Esophagus squamous epithelium (tissue), 5 donors: ENCODE data around the gene IFT88. TPM values are rescaled to one million over a fixed set of nuclear protein-coding genes. Genes with fewer than 3 reads are reported as not detected.

Source experiments
- DNase-seq: peaks from one replicate; lab custom pipeline; 2025; lab: John Stamatoyannopoulos, UW
- H3K27ac ChIP-seq, 4 donors: fragments of 200-600 bp; sonication (generic); one replicate each; pipeline ENCODE4 v1.5.1; 2016 to 2019; ENCODE audit warnings: mild to moderate bottlenecking in 1 of 4
- H3K27me3 ChIP-seq, 4 donors: fragments of 200-600 bp; sonication (generic); 1 replicate in 3 of 4; 2 replicates in 1 of 4; pipeline versions ENCODE4 v1.5.1 to v1.6.0; 2017 to 2021; ENCODE audit warnings: antibody characterized with exemption in 1 of 4
- H3K36me3 ChIP-seq, 3 donors: fragments of 200-600 bp; sonication (generic); one replicate each; pipeline ENCODE4 v1.5.1; 2016 to 2019
- H3K4me1 ChIP-seq, 3 donors: fragments of 200-600 bp; sonication (generic); one replicate each; pipeline ENCODE4 v1.5.1; 2017 to 2019
- H3K4me3 ChIP-seq, 4 donors: fragments of 200-600 bp; sonication (generic); 1 replicate in 3 of 4; 2 replicates in 1 of 4; pipeline ENCODE4 v1.5.1; 2016 to 2019; ENCODE audit warnings: mild to moderate bottlenecking in 2 of 4, moderate library complexity in 1 of 4
- H3K9me3 ChIP-seq, 3 donors: fragments of 200-600 bp; sonication (generic); one replicate each; pipeline ENCODE4 v1.5.1; 2016 to 2019
- CTCF ChIP-seq, 6 experiments: fragments of 450-650 bp in 4 of 6; fragments of 200-600 bp in 2 of 6; sonication (generic) in 2 of 6; IDR thresholded peaks; one replicate each; pipeline ENCODE4 v1.5.1; 2016 to 2019; ENCODE audit warnings: antibody characterized with exemption in 6 of 6, mild to moderate bottlenecking in 4 of 6, moderate library complexity in 4 of 6
- POLR2A ChIP-seq, 4 donors: fragments of 450-650 bp; IDR thresholded peaks; one replicate each; pipeline ENCODE4 v1.6.1; 2017; ENCODE audit warnings: antibody characterized with exemption in 4 of 4, mild to moderate bottlenecking in 4 of 4, moderate library complexity in 3 of 4
- WGBS, 2 donors: methylation state at CpG; one replicate each; pipeline ENCODE4 v1.1.5; 2018; 5-methylcytosine and 5-hydroxymethylcytosine counted together
- intact Hi-C: fragments of 100-400 bp; cut with DNase I; formaldehyde crosslinking; loops from one replicate; pipeline ENCODE4 v1.15.0; 2022
- total RNA-seq, 4 donors: library from RNA; depleted of rRNA; stranded (reverse); fragments of >200 nt; gene quantifications; one replicate each; pipeline ENCODE4 v1.1.0, GENCODE V29; 2016
- donor health status: DM: yes; HTN: yes; CAD: no.

The IFT88 gene
- 1 to 10 TPM; 2.0 to 7.8 (median 4.8) TPM for total RNA-seq

- peak within 1 kb of the TSS; percentile 52 to 95 (median 74) for H3K4me3 ChIP-seq
- DNase-seq, result peak; percentile 64
- no peaks in the 10 kb centered on the region for H3K36me3 ChIP-seq
- intact Hi-C loops, result no loop called here
- WGBS, 2 donors, result 2% methylated on average over 10 to 27 of the region's 74 CpGs
- peak within 1 kb of the TSS; percentile 92 to 98 (median 94) for H3K27ac ChIP-seq
- TF ChIP-seq POLR2A (IDR thresholded peaks at IDR 0.05) (peak in 2 of 4 donors; percentile 46 to 53), CTCF (IDR thresholded peaks at IDR 0.05) (peak in 2 of 6 experiments; percentile 5 to 13)
- peaks cover 0 to 19% (median 10%) of the 10 kb centered on the region in 3 donors for H3K4me1 ChIP-seq
- peaks cover 0 to 17% (median 5%) of the 10 kb centered on the region in 3 donors for H3K9me3 ChIP-seq
- H3K27me3 ChIP-seq, result no peaks in the 10 kb centered on the region
Measured at GRCh38 chr13:20566898-20567874, at the start of gene IFT88. Gene IFT88, plus strand, starts transcription at chr13:20567157. Its CDS starts 7,229 bp downstream, at chr13:20574386.

GRCh38 chr13:20518660-20519100, 48.3 kb upstream of the IFT88 start:
- 59 to 60% methylated on average over 7 of the region's 7 CpGs for WGBS, 2 donors
- Histone ChIP-seq H3K27ac (no peak overlapping the region), H3K36me3 (no peaks in the 10 kb centered on the region), H3K4me3 (no peak overlapping the region), H3K27me3 (no peaks in the 10 kb centered on the region), H3K9me3 (no peaks in the 10 kb centered on the region), H3K4me1 (peaks cover 0 to 3% (median 0%) of the 10 kb centered on the region in 3 donors)
- DNase-seq, result no peak
- intact Hi-C loops, result no loop called here
- no peak for TF ChIP-seq CTCF (IDR thresholded peaks at IDR 0.05)
- TF ChIP-seq POLR2A (IDR thresholded peaks at IDR 0.05), result no peak

- no peak overlapping the region for H3K27ac ChIP-seq
- H3K9me3 ChIP-seq, result no peaks in the 10 kb centered on the region
- intact Hi-C loops, result no loop called here
- WGBS, 2 donors, result 73 to 83% methylated on average over 1 of the region's 1 CpG
- DNase-seq, result no peak
- H3K4me3 ChIP-seq, result no peak overlapping the region
- H3K4me1 ChIP-seq, result peaks cover 0 to 15% (median 4%) of the 10 kb centered on the region in 3 donors
- H3K27me3 ChIP-seq, result no peaks in the 10 kb centered on the region
- TF ChIP-seq CTCF (IDR thresholded peaks at IDR 0.05) (no peak), POLR2A (IDR thresholded peaks at IDR 0.05) (no peak)
- no peaks in the 10 kb centered on the region for H3K36me3 ChIP-seq
Measured at GRCh38 chr13:20519875-20520274, 47.1 kb upstream of the IFT88 start.

GRCh38 chr13:20521364-20522115, 45.4 kb upstream of the IFT88 start:
- TF ChIP-seq POLR2A (IDR thresholded peaks at IDR 0.05), result no peak
- no peak for TF ChIP-seq CTCF (IDR thresholded peaks at IDR 0.05)
- DNase-seq, result no peak
- Histone ChIP-seq H3K4me3 (no peak overlapping the region), H3K4me1 (peaks cover 0 to 25% (median 4%) of the 10 kb centered on the region in 3 donors), H3K9me3 (no peaks in the 10 kb centered on the region), H3K36me3 (no peaks in the 10 kb centered on the region), H3K27ac (no peak overlapping the region), H3K27me3 (no peaks in the 10 kb centered on the region)
- intact Hi-C loops, result no loop called here
- 86 to 91% methylated on average over 5 of the region's 5 CpGs for WGBS, 2 donors
